HG02759 (cell line): ENCODE data around the gene VEPH1.
"Not testable (repeated sequence)": the region's sequence is repeated elsewhere in the genome, so short reads cannot be mapped to it uniquely, and the experiment has no call there.

Source experiments
- ATAC-seq: cut with Tn5 transposase; IDR thresholded peaks from one replicate; pipeline ENCODE4 v1.9.1; 2021; ENCODE audit warnings: mild to moderate bottlenecking, moderate library complexity; ENCODE audit not compliant: unreplicated experiment

VEPH1 gene

DNA sequence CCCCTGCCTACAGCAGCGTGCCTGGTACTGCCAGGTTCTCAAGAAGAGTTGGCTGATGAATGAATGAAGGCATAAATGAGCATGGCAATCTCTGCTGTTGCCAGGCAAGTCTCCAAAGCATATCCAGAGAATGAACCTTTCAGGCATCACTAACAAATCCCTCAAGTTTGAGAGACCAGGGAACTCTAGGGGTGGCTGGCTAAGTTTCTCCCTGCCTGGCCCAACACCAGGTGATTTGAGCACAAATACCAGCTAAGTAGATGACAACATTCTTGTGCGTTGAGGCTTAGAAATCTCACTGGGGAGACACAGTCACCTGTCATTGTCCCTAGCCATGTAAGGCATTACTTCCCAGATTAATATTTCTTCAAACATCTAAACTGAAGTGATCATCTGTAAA lies 147.9 kb downstream of the VEPH1 start:
- ATAC-seq, result no peak

DNA sequence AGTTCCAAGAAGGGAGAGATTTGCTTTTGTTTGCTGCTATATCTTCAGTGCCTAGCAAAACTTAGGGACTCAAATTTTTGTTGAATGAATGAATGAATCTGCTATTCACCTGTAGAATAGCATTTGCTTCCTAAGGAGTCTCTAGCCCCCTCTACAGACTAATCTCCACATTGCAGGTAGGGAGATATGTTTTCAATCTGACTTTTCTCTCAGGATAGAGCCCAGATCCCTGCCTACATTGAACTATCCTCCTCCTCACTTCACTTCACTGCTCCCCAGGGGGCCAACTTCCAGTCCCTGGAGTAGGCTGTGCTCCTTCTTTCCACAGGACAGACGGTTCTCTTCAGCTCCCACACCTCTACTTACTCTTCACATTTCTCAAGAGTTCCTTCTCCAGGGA lies 148.5 kb downstream of the VEPH1 start:
- ATAC-seq, result no peak

DNA sequence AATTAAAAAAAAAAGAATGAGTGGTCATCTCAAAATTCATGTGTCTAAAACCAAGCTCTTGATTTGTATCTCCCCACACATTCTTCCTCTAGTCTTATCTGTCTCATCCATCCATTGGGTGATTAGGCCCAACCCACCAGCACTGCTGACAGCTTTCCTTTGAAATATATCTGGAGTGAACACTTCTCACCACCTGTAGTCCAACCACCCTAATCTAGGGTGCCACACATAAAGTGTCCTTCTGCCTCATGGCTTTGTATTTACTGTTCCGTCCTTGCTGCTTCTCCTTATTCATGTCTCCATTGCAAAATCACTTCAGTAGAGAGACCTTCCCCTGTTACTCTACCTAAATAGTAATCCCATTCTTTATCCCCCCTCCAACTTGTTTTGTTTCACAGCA lies 149.0 kb downstream of the VEPH1 start:
- no peak for ATAC-seq

DNA sequence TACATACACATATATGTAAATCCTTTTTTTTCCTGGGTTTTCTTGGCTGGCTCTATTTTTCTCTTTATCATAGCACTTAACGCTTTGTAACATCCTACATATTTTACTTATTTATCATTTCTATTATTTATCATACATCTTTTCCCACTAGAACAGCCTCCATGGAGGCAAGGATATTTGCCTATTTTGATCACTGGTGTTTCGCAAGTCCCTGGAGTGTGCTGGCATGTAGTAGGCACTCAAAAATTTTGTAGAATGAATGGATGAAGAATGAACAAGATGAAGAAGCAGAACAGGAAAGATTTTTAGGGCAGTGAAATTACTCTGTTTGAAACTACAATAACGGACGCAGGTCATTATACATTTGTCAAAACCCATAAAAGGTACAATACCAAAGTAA lies 149.6 kb downstream of the VEPH1 start:
- no peak for ATAC-seq

DNA sequence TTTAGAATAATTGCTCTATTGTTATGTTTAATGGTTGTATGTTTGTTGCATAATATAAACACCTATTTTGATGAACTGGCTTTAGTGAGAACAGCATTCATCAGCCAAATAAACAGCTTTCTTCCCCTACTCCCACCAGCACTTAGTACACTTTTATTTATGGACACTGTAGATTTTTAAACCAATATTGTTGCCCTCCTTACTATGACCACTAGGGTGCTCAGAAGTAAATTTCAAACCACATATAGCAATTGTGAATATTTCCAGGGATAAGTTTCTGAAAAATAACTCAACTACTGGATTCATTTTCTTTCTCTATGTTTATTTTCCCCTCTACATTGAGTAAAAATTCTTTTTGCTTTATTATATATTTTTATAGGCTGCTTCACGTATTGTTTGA lies 151.2 kb downstream of the VEPH1 start:
- ATAC-seq, result no peak

DNA sequence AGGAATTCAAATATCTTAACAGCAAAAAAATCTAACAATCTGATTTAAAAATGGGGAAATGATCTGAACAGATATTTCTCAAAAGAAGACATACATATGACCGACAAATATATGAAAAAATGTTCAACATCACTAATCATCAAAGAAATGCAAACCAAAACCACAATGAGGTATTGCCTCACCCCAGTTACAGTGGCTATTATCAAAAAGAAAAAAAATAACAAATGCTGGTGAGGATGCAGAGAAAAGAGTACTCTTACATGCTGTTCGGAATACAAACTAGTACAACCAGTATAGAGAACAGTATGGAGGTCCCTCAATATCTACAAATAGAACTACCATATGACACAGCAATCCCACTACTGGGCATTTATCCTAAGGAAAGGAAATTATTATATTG lies 152.6 kb downstream of the VEPH1 start:
- not testable (repeated sequence) for ATAC-seq

DNA sequence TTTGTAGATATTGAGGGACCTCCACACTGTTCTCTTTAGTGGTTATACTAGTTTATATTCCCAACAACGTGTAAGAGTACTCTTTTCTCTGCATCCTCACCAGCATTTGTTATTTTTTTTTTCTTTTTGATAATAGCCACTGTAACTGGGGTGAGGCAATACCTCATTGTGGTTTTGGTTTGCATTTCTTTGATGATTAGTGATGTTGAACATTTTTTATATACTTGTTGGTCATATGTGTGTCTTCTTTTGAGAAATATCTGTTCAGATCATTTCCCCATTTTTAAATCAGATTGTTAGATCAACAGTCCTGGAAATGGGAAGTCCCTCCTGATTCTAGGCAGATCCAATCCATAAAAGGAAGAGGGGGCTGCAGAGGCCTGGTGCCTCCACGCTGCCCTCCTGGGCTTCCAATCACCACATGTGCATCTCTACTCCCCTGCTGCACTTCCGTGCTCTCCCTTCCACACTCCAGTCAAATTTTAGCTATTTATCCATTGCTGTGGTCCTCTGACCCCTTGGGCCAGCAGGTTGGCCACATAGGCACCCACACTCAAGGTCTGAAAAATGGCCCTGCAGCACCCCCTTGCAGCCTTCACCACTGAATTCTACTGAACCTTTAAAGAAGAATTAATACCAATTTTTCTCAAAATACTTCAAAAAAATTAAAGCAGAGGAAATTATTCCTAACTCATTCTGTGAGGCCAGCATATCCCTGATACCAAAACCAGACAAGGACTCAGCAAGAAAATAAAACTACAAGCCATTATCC lies 154.7 kb downstream of the VEPH1 start:
- ATAC-seq, result not testable (repeated sequence)

DNA sequence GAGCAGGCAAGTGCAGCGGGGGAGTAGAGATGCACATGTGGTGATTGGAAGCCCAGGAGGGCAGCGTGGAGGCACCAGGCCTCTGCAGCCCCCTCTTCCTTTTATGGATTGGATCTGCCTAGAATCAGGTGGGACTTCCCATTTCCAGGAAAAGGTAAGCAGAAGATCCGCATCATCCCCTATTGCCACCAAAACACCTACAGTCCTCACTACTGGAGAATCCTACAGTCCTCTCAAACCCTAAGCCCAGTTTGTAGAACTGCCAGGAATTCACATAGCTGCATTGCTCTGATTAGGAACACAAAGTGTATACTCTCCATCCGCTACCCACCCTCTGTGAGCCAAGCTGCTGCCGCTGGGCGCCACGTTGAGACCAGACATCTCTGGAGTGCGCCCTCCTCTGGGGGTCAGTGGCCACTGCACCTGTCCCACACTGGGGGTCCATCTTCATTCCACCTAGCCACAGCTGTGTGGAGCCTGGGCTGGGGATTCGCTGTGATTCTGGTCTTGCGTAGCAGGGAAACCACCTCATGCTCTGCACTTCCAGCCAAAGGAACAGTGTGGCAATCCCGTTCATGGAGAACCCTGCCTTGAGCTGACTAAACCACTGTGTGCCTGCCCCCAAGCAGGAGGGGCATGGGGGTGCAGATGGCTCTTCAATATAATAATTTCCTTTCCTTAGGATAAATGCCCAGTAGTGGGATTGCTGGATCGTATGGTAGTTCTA lies 155.5 kb downstream of the VEPH1 start:
- ATAC-seq, result no peak

DNA sequence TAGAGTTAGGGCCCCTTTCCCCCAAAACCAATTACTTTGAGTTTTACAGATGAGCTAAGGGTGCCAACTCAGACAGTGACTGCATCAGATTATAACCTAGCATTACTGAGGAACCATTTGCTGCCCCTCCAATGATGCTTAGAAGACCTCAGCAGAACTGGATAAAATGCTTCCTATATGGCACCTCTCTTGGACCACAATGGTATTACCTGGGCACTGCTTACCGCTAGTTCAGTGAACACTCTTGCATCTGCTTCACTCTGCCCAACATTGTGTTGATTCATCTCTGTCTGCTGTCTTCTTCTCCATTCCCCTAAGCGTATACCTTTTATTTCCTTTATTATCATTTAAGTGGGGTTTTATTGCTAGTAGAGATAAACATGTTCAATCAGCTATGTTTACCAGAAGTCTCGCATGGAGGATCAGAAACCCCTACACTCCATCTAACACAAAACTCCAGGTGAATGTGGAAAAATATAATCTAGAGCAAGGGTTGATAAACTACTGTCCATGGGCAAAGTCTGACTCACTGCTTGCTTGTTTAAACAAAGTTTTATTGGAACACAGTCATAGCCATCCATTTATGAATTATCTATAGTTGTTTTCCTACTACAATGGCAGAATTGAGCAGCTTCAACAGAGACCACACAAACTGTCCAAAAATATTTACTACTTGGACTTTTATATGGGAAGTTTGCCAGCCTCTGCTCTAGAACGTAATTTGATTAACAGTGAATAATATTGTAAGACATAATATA lies 166.8 kb downstream of the VEPH1 start:
- no peak for ATAC-seq

DNA sequence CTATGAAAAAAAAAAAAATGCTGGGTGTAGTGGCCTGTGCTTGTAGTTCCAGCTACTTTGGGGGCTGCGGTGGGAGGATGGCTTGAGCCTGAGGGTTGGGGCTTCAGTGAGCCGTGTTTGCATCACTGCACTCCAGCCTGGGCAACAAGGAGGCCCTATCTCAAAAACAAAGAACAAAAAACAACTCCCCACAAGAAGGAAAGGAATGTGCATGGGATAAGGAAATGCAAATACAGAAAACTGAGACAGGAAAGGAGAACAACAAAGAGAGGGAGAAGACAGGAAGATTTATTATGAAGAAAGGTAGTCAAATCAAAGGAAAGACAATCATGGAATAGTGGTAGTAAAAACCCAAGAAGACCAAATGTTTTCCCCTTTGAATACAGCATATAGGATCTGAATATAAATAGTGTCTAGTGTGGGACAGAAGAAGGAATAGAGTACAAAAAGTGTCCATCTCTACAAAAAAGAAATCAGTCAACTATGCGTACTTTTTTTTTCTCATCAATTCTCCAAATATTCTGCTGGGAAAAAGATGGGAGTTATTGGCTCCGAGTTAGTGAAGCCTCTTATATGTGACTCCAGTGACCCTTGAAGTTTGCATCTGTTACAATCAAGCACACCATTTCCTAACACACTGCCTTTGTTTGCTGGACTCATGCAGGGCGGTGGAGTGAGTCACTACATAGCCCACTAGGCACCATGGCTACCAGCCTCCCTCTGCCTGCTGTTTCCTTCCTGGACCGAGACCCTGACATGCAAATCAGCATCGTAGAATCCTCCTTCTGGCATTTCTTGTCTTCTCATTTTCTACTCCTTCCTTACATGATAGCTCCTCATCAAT lies 167.8 kb downstream of the VEPH1 start:
- ATAC-seq, result no peak

DNA sequence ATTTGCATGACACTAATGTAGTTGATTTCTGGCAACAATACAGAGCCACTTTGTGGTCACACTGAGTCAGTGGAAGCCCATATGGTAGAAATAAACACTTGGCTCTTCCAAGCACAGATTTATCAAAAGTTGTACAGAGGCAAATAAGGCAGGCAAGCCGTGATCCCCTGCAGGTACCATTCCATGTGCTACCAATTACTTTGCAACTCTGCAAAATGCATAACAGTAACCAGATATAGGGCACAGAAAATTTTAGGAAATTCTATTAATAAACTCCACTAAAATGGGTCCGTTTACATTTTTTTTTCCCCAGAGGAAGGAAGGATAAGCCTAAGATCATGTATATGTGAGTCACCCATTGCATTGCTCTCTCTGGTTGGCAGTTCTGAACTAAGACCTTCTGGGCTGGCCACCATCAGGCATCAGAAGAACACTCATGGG lies 169.6 kb downstream of the VEPH1 start:
- ATAC-seq, result no peak

DNA sequence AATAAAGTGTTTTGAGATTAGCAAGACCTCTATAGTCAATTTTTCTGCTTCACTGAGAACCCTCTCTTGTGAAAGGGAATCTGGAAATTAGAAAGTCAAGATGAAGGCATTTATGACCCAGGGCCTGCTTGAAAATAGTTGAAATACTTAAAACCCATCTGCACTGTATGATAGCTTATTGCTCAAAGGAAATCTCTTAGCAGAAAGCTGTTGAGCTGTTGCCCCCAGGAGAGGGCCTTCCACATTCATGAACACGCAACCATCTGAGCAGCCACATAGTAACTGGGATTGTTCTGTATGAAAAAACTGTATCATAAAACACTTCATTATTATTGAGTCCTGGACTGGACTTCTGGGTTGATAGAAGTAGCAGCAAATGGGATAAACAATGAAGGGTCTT lies 173.0 kb downstream of the VEPH1 start:
- ATAC-seq, result no peak

DNA sequence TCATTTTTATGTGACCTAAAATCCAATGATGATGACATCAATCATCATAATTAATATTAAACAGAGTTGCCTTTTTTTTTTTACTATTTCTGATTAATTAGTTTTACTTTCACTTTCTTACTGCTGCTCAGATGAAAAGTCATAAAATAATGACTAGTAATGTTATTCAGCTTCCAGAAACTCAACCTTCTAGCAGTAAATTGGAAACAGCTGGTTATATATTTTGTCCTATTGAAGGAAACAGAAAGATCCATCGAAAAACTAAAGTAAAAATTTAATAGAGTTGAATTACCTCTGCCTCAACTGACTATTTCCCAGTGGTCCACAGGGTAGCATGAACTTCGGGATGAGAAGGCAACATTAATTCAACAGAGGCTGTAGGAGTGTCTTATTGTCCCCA lies 173.7 kb downstream of the VEPH1 start:
- ATAC-seq, result no peak

DNA sequence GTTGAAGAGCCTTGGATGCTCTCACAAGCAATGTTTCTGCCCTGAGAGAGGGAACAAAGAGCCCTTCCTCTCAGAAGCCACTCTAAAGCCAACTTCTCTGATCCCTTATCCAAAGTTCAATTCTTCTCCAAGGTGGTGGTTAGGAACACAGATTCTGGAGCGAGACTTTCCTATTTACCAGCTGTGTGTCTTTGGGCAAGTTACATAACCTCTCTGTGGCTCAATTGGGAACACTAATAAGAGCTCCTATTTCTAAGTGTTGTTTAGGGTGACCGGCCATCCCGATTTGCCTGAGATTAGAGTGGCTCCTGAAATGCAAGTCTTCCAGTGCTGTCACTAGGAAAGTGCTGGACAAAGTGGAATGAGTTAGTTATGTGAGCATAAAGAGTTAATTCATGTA lies 175.4 kb downstream of the VEPH1 start:
- no peak for ATAC-seq

DNA sequence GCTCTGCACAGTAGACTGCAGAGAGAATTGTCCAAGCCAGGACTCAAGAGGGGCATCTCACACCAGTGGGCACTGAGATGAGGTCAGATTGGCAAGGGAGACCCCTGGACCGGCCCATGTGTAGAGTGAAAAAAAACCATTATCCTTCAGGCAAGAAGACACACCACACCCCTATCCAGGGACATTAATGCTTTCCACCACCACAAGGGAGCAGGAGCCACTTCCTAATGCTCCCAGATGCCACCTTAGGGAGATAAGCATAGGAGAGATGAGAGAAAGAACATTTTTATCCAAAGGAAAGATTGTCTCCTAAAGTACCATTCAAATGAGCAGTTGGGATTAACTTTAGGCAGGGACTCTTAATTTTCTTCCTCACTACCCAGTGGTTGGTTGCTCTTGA lies 176.2 kb downstream of the VEPH1 start:
- ATAC-seq, result no peak

DNA sequence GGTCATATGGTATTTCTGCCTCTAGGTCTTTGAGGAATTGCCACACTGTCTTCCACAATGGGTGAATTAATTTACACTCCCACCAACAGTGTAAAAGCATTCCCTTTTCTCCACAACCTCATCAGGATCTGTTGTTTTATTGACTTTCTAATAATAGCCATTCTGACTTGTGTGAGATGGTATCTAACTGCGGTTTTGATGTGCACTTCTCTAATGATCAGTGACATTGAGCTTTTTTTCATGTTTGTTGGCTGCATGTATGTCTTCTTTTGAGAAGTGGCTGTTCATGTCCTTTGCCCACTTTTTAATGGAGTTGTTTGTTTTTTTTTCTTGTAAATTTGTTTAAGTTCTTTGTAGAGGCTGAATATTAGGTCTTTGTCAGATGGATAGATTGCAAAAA lies 178.3 kb downstream of the VEPH1 start:
- ATAC-seq, result not testable (repeated sequence)

DNA sequence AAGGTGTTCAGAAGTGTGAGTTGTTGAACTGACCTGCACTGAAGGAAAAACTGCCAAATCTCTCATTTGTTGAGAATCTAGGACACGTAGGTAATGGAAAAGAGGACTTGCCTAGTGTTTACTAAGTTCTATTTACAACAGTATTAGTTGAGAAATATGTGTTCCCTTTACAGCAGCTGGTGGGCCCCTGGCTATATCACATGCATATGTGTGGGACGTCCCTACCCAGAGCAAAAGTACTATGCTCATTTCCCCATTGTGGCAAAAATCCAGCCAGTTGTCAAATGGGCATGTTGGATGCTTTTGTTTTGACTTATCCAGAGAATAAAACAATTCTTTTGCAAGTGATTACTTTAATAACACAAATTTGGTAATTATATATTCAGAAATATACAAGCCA lies 179.9 kb downstream of the VEPH1 start:
- ATAC-seq, result no peak

DNA sequence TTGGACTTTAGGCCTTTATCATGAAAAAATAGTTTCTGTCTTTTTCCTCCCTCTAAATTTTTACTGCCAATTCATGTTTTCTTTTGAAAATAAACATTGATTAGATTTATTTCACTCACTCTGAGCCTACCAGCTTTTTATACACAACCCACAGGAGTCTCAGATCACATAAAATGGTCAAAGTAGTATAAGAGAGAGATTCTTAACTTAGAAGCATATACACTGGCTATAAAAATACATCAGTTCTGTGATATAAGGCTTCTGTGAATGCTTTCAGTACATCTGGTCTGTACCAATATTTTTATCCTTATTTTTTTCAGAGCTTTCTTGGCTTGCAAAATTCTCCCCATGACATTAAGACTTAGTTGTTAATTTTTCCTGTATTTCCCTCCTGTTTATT lies 183.5 kb downstream of the VEPH1 start:
- ATAC-seq, result no peak

DNA sequence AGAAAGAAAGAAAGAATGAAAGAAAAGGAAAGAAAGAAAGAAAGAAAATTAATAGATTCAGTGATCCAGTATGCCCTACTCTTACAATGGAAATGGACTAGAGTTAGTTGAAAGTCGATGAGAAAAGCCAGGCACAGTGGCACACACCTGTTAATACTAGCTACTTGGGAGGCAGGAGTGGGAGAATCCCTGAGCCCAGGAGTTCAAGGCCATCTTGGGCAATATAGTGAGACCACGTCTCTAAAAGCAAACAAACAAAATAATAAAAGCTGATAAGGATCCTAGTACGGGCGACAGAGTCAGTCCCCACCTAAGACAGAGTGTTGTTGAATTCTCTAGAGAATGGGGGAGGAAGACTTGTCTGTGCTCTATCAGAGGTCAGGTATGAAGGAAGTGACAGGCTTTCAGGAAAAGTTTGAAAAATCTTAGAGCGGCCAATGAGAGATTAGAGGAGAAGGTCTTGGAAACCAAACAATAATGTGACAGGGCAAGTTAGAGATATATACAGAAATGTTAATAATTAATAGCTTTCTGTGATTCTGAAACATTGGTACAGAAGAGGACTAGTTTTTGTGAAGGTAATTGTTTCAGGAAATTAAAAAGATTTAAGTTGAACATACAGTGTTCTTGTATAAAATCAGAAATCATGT lies 184.5 kb downstream of the VEPH1 start:
- no peak for ATAC-seq

DNA sequence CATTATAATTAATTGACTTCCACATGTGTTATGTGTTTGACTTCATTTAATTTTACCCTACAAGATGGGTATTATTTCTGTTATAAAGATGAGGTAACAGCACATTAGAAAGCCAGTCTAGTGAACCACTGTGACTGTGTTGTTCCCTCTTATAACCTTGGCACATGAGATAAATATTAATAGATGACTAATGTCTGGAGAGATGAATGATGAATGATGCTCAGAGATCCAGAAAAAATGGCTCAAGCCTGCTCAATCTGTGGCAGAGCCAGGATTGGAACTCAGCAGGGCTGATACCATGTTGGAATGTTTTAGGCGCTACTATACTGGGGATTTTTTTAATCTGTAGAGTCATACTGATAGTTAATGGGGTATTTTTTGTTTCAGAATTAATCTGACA lies 185.3 kb downstream of the VEPH1 start:
- no peak for ATAC-seq
